H9 (cell line): ENCODE measurements around the gene TRABD2B. TPM values are rescaled to one million over a fixed set of nuclear protein-coding genes. Genes with fewer than 3 reads are reported as not detected.

ENCODE experiments used
- DNase-seq: peaks from one replicate; pipeline ENCODE4 v3.0.0-alpha.2; 2017
- H2AFZ ChIP-seq: one replicate; pipeline ENCODE4 v1.6.1; 2013; ENCODE audit warnings: mild to moderate bottlenecking, low read length, control low read depth, moderate library complexity
- H2AK5ac ChIP-seq: 2 replicates; pipeline ENCODE4 v1.6.1; 2013; ENCODE audit warnings: low read length, control low read depth, mixed read lengths; ENCODE audit not compliant: insufficient read length
- H2BK120ac ChIP-seq: one replicate; pipeline ENCODE4 v1.6.1; 2013; ENCODE audit warnings: low read depth, mild to moderate bottlenecking, low read length, control low read depth, inconsistent platforms; ENCODE audit not compliant: poor library complexity, severe bottlenecking
- H2BK12ac ChIP-seq: 2 replicates; pipeline ENCODE4 v1.6.1; 2013; ENCODE audit warnings: low read length, control low read depth, mixed read lengths, low read depth; ENCODE audit not compliant: insufficient read length
- H2BK15ac ChIP-seq: 2 replicates; pipeline ENCODE4 v1.6.1; 2013; ENCODE audit warnings: low read depth, low read length, control low read depth
- H2BK20ac ChIP-seq: one replicate; pipeline ENCODE4 v1.6.1; 2013; ENCODE audit warnings: low read depth, mild to moderate bottlenecking, low read length, control low read depth, inconsistent platforms; ENCODE audit not compliant: poor library complexity, severe bottlenecking
- H2BK5ac ChIP-seq: 2 replicates; pipeline ENCODE4 v1.6.1; 2013; ENCODE audit warnings: low read length, control low read depth, mixed read lengths; ENCODE audit not compliant: insufficient read length
- H3K14ac ChIP-seq: 2 replicates; pipeline ENCODE4 v1.6.1; 2013; ENCODE audit warnings: low read length, control low read depth; ENCODE audit not compliant: insufficient read depth
- H3K18ac ChIP-seq: 2 replicates; pipeline ENCODE4 v1.6.1; 2013; ENCODE audit warnings: low read depth, mild to moderate bottlenecking, mixed read lengths, low read length, control low read depth; ENCODE audit not compliant: insufficient read length
- H3K23ac ChIP-seq: 2 replicates; pipeline ENCODE4 v1.6.1; 2013; ENCODE audit warnings: low read length, control low read depth, mixed read lengths, low read depth; ENCODE audit not compliant: insufficient read length
- H3K23me2 ChIP-seq: 2 replicates; pipeline ENCODE4 v1.6.1; 2013; ENCODE audit warnings: low read depth, mild to moderate bottlenecking, mixed read lengths, low read length, control low read depth; ENCODE audit not compliant: insufficient read length, poor library complexity, severe bottlenecking
- H3K27ac ChIP-seq: 2 replicates; pipeline ENCODE4 v1.5.1; 2013; ENCODE audit warnings: low read length, control low read depth, mixed read lengths, low read depth; ENCODE audit not compliant: insufficient read length
- H3K27me3 ChIP-seq: 2 replicates; pipeline ENCODE4 v1.6.1; 2013; ENCODE audit warnings: low read length, control low read depth, inconsistent platforms; ENCODE audit not compliant: insufficient read depth
- H3K4ac ChIP-seq: 2 replicates; pipeline ENCODE4 v1.6.1; 2013; ENCODE audit warnings: low read depth, mild to moderate bottlenecking, control low read depth, inconsistent platforms, low read length, moderate library complexity
- H3K4me1 ChIP-seq: 2 replicates; pipeline ENCODE4 v1.6.1; 2013; ENCODE audit warnings: low read length, control low read depth, inconsistent platforms; ENCODE audit not compliant: insufficient read depth
- H3K4me2 ChIP-seq: 2 replicates; pipeline ENCODE4 v1.6.1; 2013; ENCODE audit warnings: low read length, control low read depth, mixed read lengths; ENCODE audit not compliant: insufficient read length, insufficient read depth
- H3K56ac ChIP-seq: 2 replicates; pipeline ENCODE4 v1.6.1; 2013; ENCODE audit warnings: low read depth, mild to moderate bottlenecking, mixed read lengths, low read length, control low read depth; ENCODE audit not compliant: insufficient read length
- H3K79me1 ChIP-seq: 2 replicates; pipeline ENCODE4 v1.6.1; 2013; ENCODE audit warnings: low read depth, mild to moderate bottlenecking, moderate library complexity, low read length, control low read depth, inconsistent platforms; ENCODE audit not compliant: insufficient read depth, poor library complexity, severe bottlenecking
- H3K79me2 ChIP-seq: 2 replicates; pipeline ENCODE4 v1.6.1; 2013; ENCODE audit warnings: low read length, control low read depth, inconsistent platforms; ENCODE audit not compliant: insufficient read depth
- H3K9ac ChIP-seq: 2 replicates; pipeline ENCODE4 v1.6.1; 2013; ENCODE audit warnings: low read length, control low read depth, mixed read lengths; ENCODE audit not compliant: insufficient read length; ENCODE audit errors: extremely low read depth
- H3K9me3 ChIP-seq: one replicate; pipeline ENCODE4 v1.6.1; 2013; ENCODE audit warnings: low read depth, low read length, inconsistent platforms; ENCODE audit not compliant: control insufficient read depth
- H3T11ph ChIP-seq: one replicate; pipeline ENCODE4 v1.6.1; 2013; ENCODE audit warnings: mild to moderate bottlenecking, low read length, control low read depth, inconsistent platforms
- H4K20me1 ChIP-seq: one replicate; pipeline ENCODE4 v1.6.1; 2013; ENCODE audit not compliant: control insufficient read depth, insufficient read length, insufficient read depth
- H4K5ac ChIP-seq: 2 replicates; pipeline ENCODE4 v1.6.1; 2013; ENCODE audit warnings: low read depth, mild to moderate bottlenecking, mixed read lengths, low read length, control low read depth; ENCODE audit not compliant: insufficient read length
- H4K8ac ChIP-seq: replicated peaks from 2 replicates; pipeline ENCODE4 v1.6.1; 2013; ENCODE audit warnings: low read length, control low read depth, mixed read lengths, low read depth; ENCODE audit not compliant: insufficient read length
- H4K91ac ChIP-seq: 2 replicates; pipeline ENCODE4 v1.6.1; 2013; ENCODE audit warnings: low read depth, mild to moderate bottlenecking, moderate library complexity, mixed read lengths, low read length, control low read depth; ENCODE audit not compliant: insufficient read length
- H3K27ac Mint-ChIP-seq, 3 experiments: 2 replicates in 2 of 3; 3 replicates in 1 of 3; pipeline ENCODE4 v1.8.0; 2020 to 2021; ENCODE audit warnings: mixed read lengths in 3 of 3, mild to moderate bottlenecking in 1 of 3, moderate library complexity in 1 of 3
- H3K27me3 Mint-ChIP-seq: 2 replicates; pipeline ENCODE4 v1.8.0; 2021; ENCODE audit warnings: low read depth, mild to moderate bottlenecking, moderate library complexity, mixed read lengths
- H3K36me3 Mint-ChIP-seq, 3 experiments: 2 replicates in 2 of 3; 3 replicates in 1 of 3; pipeline ENCODE4 v1.8.0; 2020 to 2021; ENCODE audit warnings: low read depth in 3 of 3, mixed read lengths in 3 of 3; ENCODE audit not compliant: insufficient read depth in 1 of 3
- H3K4me1 Mint-ChIP-seq, 2 experiments: 2 replicates each; pipeline ENCODE4 v1.8.0; 2020; ENCODE audit warnings: mixed read lengths in 2 of 2
- H3K4me3 Mint-ChIP-seq, 2 experiments: 2 replicates in 1 of 2; 3 replicates in 1 of 2; pipeline ENCODE4 v1.8.0; 2020 to 2021; ENCODE audit warnings: mild to moderate bottlenecking in 2 of 2, mixed read lengths in 2 of 2, moderate library complexity in 1 of 2
- H3K9me3 Mint-ChIP-seq, 2 experiments: 2 replicates in 1 of 2; 3 replicates in 1 of 2; pipeline ENCODE4 v1.8.0; 2020; ENCODE audit warnings: mild to moderate bottlenecking in 2 of 2, mixed read lengths in 2 of 2, moderate library complexity in 1 of 2
- WGBS: extraction: QIAGEN DNeasy Blood & Tissue Kit; methylation state at CpG from one replicate; pipeline ENCODE4 v1.1.7; 2013; ENCODE audit warnings: missing lambda C conversion rate, low lambda C conversion rate, mixed read lengths; ENCODE audit not compliant: insufficient read length; ENCODE audit errors: extremely low coverage; 5-methylcytosine and 5-hydroxymethylcytosine counted together
- total RNA-seq: library from RNA; stranded (reverse); gene quantifications from 2 replicates; pipeline ENCODE4 v1.2.1, GENCODE V29; 2021
- TF ChIP-seq, protein P1 (sequence below): fragments of 200-600 bp; sonication (generic); conservative IDR thresholded peaks from 3 replicates; pipeline ENCODE4 v1.8.0; 2021; ENCODE audit warnings: antibody characterized with exemption, mild to moderate bottlenecking

The TRABD2B gene
- total RNA-seq, 1 experiment from 2014 or later, result 2.3 TPM

GRCh38 chr1:47783638-47784496 is 213.3 kb downstream of the TRABD2B start:
- no peak overlapping the region for H3K56ac ChIP-seq
- H3K4me2 ChIP-seq, result no peak overlapping the region
- Mint-ChIP-seq H3K27me3 (peaks cover 5% of the 10 kb centered on the region; the same call in 1 of the 2 replicates), H3K27ac (no peak overlapping the region), H3K9me3 (no peaks in the 10 kb centered on the region), H3K36me3 (no peaks in the 10 kb centered on the region), H3K4me3 (no peak overlapping the region), H3K4me1 (peaks cover 8 to 11% of the 10 kb centered on the region in 2 experiments; a peak in 3 of 4 replicates)
- no peak overlapping the region for H3T11ph ChIP-seq
- DNase-seq, result no peak
- no peaks in the 10 kb centered on the region; the same call in 1 of the 2 replicates for H3K4me1 ChIP-seq
- H2BK120ac ChIP-seq, result no peak overlapping the region
- no peaks in the 10 kb centered on the region for H3K27me3 ChIP-seq
- no peak overlapping the region for H2AFZ ChIP-seq
- no peaks in the 10 kb centered on the region for H3K79me2 ChIP-seq
- no CpG with 5 or more reads among the region's 14 CpGs for whole genome bisulfite sequencing
- no peak overlapping the region for H3K4ac ChIP-seq
- H3K18ac ChIP-seq, result no peak overlapping the region
- H3K23me2 ChIP-seq, result no peaks in the 10 kb centered on the region
- no peak overlapping the region for H3K23ac ChIP-seq
- TF ChIP-seq, protein P1, sequence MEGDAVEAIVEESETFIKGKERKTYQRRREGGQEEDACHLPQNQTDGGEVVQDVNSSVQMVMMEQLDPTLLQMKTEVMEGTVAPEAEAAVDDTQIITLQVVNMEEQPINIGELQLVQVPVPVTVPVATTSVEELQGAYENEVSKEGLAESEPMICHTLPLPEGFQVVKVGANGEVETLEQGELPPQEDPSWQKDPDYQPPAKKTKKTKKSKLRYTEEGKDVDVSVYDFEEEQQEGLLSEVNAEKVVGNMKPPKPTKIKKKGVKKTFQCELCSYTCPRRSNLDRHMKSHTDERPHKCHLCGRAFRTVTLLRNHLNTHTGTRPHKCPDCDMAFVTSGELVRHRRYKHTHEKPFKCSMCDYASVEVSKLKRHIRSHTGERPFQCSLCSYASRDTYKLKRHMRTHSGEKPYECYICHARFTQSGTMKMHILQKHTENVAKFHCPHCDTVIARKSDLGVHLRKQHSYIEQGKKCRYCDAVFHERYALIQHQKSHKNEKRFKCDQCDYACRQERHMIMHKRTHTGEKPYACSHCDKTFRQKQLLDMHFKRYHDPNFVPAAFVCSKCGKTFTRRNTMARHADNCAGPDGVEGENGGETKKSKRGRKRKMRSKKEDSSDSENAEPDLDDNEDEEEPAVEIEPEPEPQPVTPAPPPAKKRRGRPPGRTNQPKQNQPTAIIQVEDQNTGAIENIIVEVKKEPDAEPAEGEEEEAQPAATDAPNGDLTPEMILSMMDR, result no peak
- no peaks in the 10 kb centered on the region for H4K20me1 ChIP-seq
- no peak overlapping the region for H3K14ac ChIP-seq
- H2BK15ac ChIP-seq, result no peak overlapping the region
- no peak overlapping the region for H2AK5ac ChIP-seq
- no peaks in the 10 kb centered on the region for H3K79me1 ChIP-seq
- H4K5ac ChIP-seq, result no peak overlapping the region
- no peak overlapping the region for H2BK20ac ChIP-seq
- no peak overlapping the region for H4K8ac ChIP-seq
- no peak overlapping the region for H3K27ac ChIP-seq
- H3K9ac ChIP-seq, result no peak overlapping the region
- no peak overlapping the region for H2BK12ac ChIP-seq
- H4K91ac ChIP-seq, result no peak overlapping the region
- H3K9me3 ChIP-seq, result no peaks in the 10 kb centered on the region
- no peak overlapping the region for H2BK5ac ChIP-seq
